ENCODE results near the gene NCOR2. TPM values are rescaled to one million over a fixed set of nuclear protein-coding genes. Genes with fewer than 3 reads are reported as not detected.
A peak's percentile ranks its signal among the peaks of the same experiment; 100 is the strongest.
"Not testable (repeated sequence)": the region's sequence is repeated elsewhere in the genome, so short reads cannot be mapped to it uniquely, and the experiment has no call there.

The NCOR2 gene
- total and polyA plus RNA-seq, 8 donors: 60.1 to 331 (median 96.4) TPM

- Histone ChIP-seq H3K36me3 (no peaks in the 10 kb centered on the region), H3K27ac (peak overlapping the region in 1 of 2 donors; percentile 50), H3K9me3 (no peaks in the 10 kb centered on the region), H3K4me1 (peaks cover 14 to 40% of the 10 kb centered on the region in 2 donors), H3K4me3 (no peak overlapping the region), H3K27me3 (no peaks in the 10 kb centered on the region)
- intact Hi-C loops (cut with DNase I): no loop called here
- DNase-seq: no peak
- no peak for ATAC-seq
- no peak for TF ChIP-seq CTCF (IDR thresholded peaks at IDR 0.05)
Observed at GRCh38 chr12:124588018-124588634, 20.7 kb upstream of the NCOR2 start.

DNA sequence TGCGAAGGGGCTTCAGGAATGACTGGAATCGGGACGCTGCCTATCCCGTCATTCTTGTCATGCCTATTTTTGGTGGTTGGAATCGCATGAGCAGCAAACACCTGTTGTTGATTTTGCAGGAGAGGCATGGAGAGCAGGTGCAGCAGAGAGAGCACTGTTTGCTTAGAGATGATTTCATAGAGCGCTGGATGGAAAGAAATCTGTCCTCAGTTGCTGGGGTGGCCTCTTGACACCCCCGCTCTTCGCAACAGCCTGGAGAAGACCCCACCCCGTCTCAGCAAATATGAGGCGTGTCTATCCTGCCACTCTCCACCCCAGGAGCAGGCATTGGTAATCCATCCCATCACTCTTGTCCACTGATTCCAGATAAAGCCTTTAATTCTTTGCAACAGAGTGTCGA, 19.3 kb upstream of the NCOR2 start:
- no peak for TF ChIP-seq CTCF (IDR thresholded peaks at IDR 0.05)
- intact Hi-C loops (cut with DNase I): no loop called here
- peak; percentile 90 for ATAC-seq

DNA sequence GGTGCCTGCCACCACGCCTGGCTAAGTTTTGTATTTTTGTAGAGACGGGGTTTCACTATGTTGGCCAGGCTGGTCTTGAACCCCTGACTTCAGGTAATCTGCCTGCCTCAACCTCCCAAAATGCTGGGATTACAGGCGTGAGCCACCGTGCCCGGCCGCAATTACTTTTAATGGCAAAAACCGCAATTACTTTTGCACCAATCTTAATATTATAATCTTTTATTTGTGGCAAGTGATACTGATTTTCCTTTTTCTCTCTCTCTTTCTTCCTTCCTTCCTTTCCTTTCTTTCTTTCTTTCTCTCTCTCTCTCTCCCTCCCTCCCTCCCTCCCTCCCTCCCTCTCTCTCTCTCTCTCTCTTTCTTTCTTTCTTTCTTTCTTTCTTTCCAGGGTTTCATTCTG, 17.1 kb upstream of the NCOR2 start:
- H3K4me1 ChIP-seq: peaks cover 3 to 34% of the 10 kb centered on the region in 2 donors

More for the DNA sequence above, 19.3 kb upstream of the NCOR2 start:
- H3K27me3 ChIP-seq: no peaks in the 10 kb centered on the region
- H3K4me1 ChIP-seq: peaks cover 4 to 36% of the 10 kb centered on the region in 2 donors
- H3K27ac ChIP-seq: peak overlapping the region in 1 of 2 donors; percentile 48
- H3K9me3 ChIP-seq: no peaks in the 10 kb centered on the region
- peak in 1 of 4 donors; percentile 63 for DNase-seq
- H3K36me3 ChIP-seq: no peaks in the 10 kb centered on the region
- H3K4me3 ChIP-seq: no peak overlapping the region

DNA sequence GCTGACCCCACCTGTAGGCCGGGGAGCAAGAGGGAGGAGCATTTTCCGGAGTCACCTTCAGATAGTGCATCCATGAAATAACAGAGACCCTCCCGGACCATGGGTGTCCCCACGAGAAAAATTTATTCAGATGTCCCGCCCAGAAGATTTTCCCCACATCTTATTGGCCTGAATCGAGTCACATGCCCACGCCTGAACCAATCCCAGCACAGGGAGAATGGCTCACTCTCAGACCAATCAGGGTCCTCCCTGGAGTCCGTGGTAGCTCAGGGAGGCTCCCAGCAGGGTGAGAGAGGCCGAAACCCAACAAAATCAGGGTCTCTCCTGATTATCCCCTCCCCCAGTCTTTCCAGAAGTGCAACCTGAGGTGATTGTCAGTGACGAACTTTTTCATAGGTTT, 16.4 kb upstream of the NCOR2 start:
- ATAC-seq: no peak
- DNase-seq: no peak
- H3K4me1 ChIP-seq: peaks cover 3 to 28% of the 10 kb centered on the region in 2 donors
- intact Hi-C loops (cut with DNase I): no loop called here
- H3K9me3 ChIP-seq: no peaks in the 10 kb centered on the region
- H3K4me3 ChIP-seq: no peak overlapping the region
- no peak overlapping the region for H3K27ac ChIP-seq
- no peak for TF ChIP-seq CTCF (IDR thresholded peaks at IDR 0.05)
- H3K36me3 ChIP-seq: no peaks in the 10 kb centered on the region
- no peaks in the 10 kb centered on the region for H3K27me3 ChIP-seq

More for the DNA sequence above, 17.1 kb upstream of the NCOR2 start:
- intact Hi-C loops (cut with DNase I); ATAC-seq; H3K27ac ChIP-seq; H3K9me3 ChIP-seq; H3K36me3 ChIP-seq; H3K4me3 ChIP-seq; H3K27me3 ChIP-seq; DNase-seq: not testable (repeated sequence)

- Histone ChIP-seq H3K9me3 (no peaks in the 10 kb centered on the region), H3K4me1 (peaks cover 3 to 15% of the 10 kb centered on the region in 2 donors), H3K36me3 (no peaks in the 10 kb centered on the region), H3K27ac (peak overlapping the region in 1 of 2 donors; percentile 26), H3K27me3 (no peaks in the 10 kb centered on the region), H3K4me3 (no peak overlapping the region)
- TF ChIP-seq CTCF (IDR thresholded peaks at IDR 0.05): no peak
- intact Hi-C loops (cut with DNase I): no loop called here
- DNase-seq: peak in 1 of 4 donors; percentile 59
- ATAC-seq: peak; percentile 54
Observed at GRCh38 chr12:124582108-124582424, 14.7 kb upstream of the NCOR2 start.

Data from left lung (tissue), 10 donors.